Left forelimb (tissue), 1 donor: Measurements from ENCODE around the gene MOSMO.
"Not testable (repeated sequence)": the region's sequence is repeated elsewhere in the genome, so short reads cannot be mapped to it uniquely, and the experiment has no call there.

ENCODE experiments used
- DNase-seq: peaks from one replicate; pipeline ENCODE4 v3.0.0-alpha.2; 2018; ENCODE audit warnings: low spot score

Gene MOSMO

GRCh38 chr16:22003195-22003594, 4.7 kb upstream of the MOSMO start:
- no peak for DNase-seq

GRCh38 chr16:22004341-22004740, 3.6 kb upstream of the MOSMO start:
- DNase-seq: no peak

GRCh38 chr16:22005746-22006145, 2.2 kb upstream of the MOSMO start:
- no peak for DNase-seq

GRCh38 chr16:22006636-22007035, 1.3 kb upstream of the MOSMO start:
- DNase-seq: no peak

GRCh38 chr16:22007159-22007508, 777 bp upstream of the MOSMO start:
- DNase-seq: no peak

GRCh38 chr16:22008215-22009059, 526 bp downstream of the MOSMO start:
- peak; percentile 78 for DNase-seq

GRCh38 chr16:22010902-22011301, 3.0 kb downstream of the MOSMO start:
- no peak for DNase-seq

- no peak for DNase-seq
These were observed 4.3 kb downstream of the MOSMO start for GRCh38 chr16:22012241-22012640.

GRCh38 chr16:22013486-22013885, 5.6 kb downstream of the MOSMO start:
- DNase-seq: no peak

GRCh38 chr16:22014271-22014873, 6.5 kb downstream of the MOSMO start:
- DNase-seq: no peak

- DNase-seq: no peak
These were observed 9.0 kb downstream of the MOSMO start for GRCh38 chr16:22016927-22017326.

GRCh38 chr16:22018559-22018958, 10.6 kb downstream of the MOSMO start:
- DNase-seq: no peak

GRCh38 chr16:22022151-22022550, 14.2 kb downstream of the MOSMO start:
- no peak for DNase-seq

GRCh38 chr16:22023505-22023904, 15.6 kb downstream of the MOSMO start:
- no peak for DNase-seq

GRCh38 chr16:22024785-22025184, 16.9 kb downstream of the MOSMO start:
- DNase-seq: not testable (repeated sequence)

- no peak for DNase-seq
These were observed 19.7 kb downstream of the MOSMO start for GRCh38 chr16:22027633-22028032.

GRCh38 chr16:22029632-22030031, 21.7 kb downstream of the MOSMO start:
- no peak for DNase-seq

- no peak for DNase-seq
These were observed 22.3 kb downstream of the MOSMO start for GRCh38 chr16:22030087-22030812.

GRCh38 chr16:22031483-22032083, 23.7 kb downstream of the MOSMO start:
- no peak for DNase-seq

- DNase-seq: no peak
These were observed 26.6 kb downstream of the MOSMO start for GRCh38 chr16:22034503-22034902.

GRCh38 chr16:22035153-22035552, 27.2 kb downstream of the MOSMO start:
- no peak for DNase-seq

- DNase-seq: not testable (repeated sequence)
These were observed 36.0 kb downstream of the MOSMO start for GRCh38 chr16:22043882-22044281.

- not testable (repeated sequence) for DNase-seq
These were observed 38.0 kb downstream of the MOSMO start for GRCh38 chr16:22045888-22046287.
